ENCODE measurements around the gene THSD7B. TPM values are rescaled to one million over a fixed set of nuclear protein-coding genes. Genes with fewer than 3 reads are reported as not detected.

The THSD7B gene
- total RNA-seq, 1 donor from 2014 or later = 1.2 TPM

DNA sequence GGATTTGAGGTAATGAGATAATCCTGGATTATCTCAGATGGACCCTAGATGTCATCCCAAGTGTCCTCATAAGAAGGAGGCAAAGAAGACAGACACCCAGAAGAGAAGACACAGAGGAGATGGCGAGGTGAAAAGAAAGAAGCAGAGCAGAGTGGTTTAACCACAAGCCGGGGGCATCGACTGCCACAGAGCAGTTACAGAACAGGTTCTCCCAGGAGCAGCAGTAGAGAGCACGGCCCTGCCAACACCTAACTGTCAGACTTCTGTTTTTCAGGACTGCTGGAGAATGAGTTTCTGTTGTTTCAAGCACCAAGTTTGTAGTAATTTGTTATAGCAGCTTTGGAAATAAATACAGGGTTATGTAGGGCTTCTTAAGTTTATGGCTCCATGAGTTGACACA, 437.0 kb downstream of the THSD7B start:
- no peak overlapping the region for H3K4me3 Mint-ChIP-seq
- no peak for DNase-seq (ENCODE audit: low spot score)
- Histone ChIP-seq H3K36me3 (no peaks in the 10 kb centered on the region), H3K4me1 (no peaks in the 10 kb centered on the region), H3K9ac (no peak overlapping the region), H3K79me2 (ENCODE audit: low read depth) (no peaks in the 10 kb centered on the region), H3K4me3 (no peak overlapping the region), H3K9me3 (ENCODE audit: low read depth) (no peaks in the 10 kb centered on the region), H4K20me1 (ENCODE audit: low read depth) (no peaks in the 10 kb centered on the region), H3K4me2 (no peak overlapping the region), H2AFZ (replicated peaks) (no peak overlapping the region), H3F3A (ENCODE audit: low read depth) (no peaks in the 10 kb centered on the region), H3K27me3 (no peaks in the 10 kb centered on the region), H3K27ac (no peak overlapping the region)
- no peaks in the 10 kb centered on the region for H3K9me3 Mint-ChIP-seq
- no peak overlapping the region for H3K27ac Mint-ChIP-seq
- no peaks in the 10 kb centered on the region for H3K4me1 Mint-ChIP-seq
- H3K36me3 Mint-ChIP-seq = no peaks in the 10 kb centered on the region
- no peak for TF ChIP-seq EZH2 (IDR thresholded peaks at IDR 0.05)
- no peak for TF ChIP-seq EZH2phosphoT487 (IDR thresholded peaks at IDR 0.05)
- TF ChIP-seq, protein P1, sequence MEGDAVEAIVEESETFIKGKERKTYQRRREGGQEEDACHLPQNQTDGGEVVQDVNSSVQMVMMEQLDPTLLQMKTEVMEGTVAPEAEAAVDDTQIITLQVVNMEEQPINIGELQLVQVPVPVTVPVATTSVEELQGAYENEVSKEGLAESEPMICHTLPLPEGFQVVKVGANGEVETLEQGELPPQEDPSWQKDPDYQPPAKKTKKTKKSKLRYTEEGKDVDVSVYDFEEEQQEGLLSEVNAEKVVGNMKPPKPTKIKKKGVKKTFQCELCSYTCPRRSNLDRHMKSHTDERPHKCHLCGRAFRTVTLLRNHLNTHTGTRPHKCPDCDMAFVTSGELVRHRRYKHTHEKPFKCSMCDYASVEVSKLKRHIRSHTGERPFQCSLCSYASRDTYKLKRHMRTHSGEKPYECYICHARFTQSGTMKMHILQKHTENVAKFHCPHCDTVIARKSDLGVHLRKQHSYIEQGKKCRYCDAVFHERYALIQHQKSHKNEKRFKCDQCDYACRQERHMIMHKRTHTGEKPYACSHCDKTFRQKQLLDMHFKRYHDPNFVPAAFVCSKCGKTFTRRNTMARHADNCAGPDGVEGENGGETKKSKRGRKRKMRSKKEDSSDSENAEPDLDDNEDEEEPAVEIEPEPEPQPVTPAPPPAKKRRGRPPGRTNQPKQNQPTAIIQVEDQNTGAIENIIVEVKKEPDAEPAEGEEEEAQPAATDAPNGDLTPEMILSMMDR (IDR thresholded peaks at IDR 0.05) = no peak
- H3K27me3 Mint-ChIP-seq (ENCODE audit: insufficient read depth, low read depth) = no peaks in the 10 kb centered on the region

DNA sequence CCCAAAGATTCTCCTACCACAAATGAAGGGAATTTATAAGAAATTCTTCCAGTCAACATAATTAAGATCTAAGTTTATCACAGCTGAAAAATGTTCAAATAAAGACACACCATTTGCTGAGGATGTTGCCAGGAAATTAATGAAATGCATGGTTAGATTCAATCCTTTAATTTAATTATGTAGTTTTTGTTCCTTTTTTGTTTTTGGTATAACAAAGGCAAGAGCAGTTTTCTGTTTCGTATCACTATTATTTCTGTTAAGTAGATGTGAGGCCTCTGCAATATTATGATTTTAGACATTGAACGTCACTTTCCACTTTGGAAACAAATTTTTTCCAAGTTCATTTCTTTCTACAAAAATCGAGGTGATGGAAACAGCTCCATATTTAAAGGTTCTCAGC, 440.0 kb downstream of the THSD7B start:
- Histone ChIP-seq H3K9ac (no peak overlapping the region), H2AFZ (replicated peaks) (no peak overlapping the region), H3F3A (ENCODE audit: low read depth) (no peaks in the 10 kb centered on the region), H3K27ac (no peak overlapping the region), H3K27me3 (no peaks in the 10 kb centered on the region), H3K9me3 (ENCODE audit: low read depth) (no peaks in the 10 kb centered on the region), H3K4me1 (no peaks in the 10 kb centered on the region), H3K4me3 (no peak overlapping the region), H3K36me3 (no peaks in the 10 kb centered on the region), H3K79me2 (ENCODE audit: low read depth) (no peaks in the 10 kb centered on the region), H4K20me1 (ENCODE audit: low read depth) (no peaks in the 10 kb centered on the region), H3K4me2 (no peak overlapping the region)
- Mint-ChIP-seq H3K4me3 (no peak overlapping the region), H3K36me3 (no peaks in the 10 kb centered on the region), H3K9me3 (no peaks in the 10 kb centered on the region), H3K4me1 (peaks cover 2% of the 10 kb centered on the region), H3K27ac (no peak overlapping the region), H3K27me3 (ENCODE audit: insufficient read depth, low read depth) (no peaks in the 10 kb centered on the region)
- TF ChIP-seq EZH2phosphoT487 (IDR thresholded peaks at IDR 0.05) = no peak
- TF ChIP-seq, protein P1 (IDR thresholded peaks at IDR 0.05) = no peak
- no peak for TF ChIP-seq EZH2 (IDR thresholded peaks at IDR 0.05)
- DNase-seq (ENCODE audit: low spot score) = no peak

DNA sequence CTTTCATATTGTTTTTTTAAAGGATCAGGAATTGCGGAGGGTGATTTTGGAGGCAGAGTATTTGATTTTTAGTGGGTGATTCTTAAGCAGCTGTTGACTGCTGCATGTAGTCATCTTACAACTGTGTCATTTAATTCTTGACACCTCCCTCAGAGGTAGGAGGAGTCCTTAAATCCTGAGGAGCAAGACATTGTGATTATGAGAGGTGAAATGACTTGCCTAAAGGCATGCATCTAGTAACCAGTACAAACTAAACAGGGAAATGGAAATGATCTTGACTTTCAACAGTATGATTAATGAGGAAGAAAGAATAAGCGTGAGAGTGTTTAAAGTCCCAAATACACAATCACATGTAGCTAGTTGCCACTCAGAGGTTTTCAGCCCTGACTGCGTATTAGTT, 440.7 kb downstream of the THSD7B start:
- Histone ChIP-seq H3K9me3 (ENCODE audit: low read depth) (no peaks in the 10 kb centered on the region), H3K27ac (no peak overlapping the region), H2AFZ (replicated peaks) (no peak overlapping the region), H3K9ac (no peak overlapping the region), H4K20me1 (ENCODE audit: low read depth) (no peaks in the 10 kb centered on the region), H3K4me1 (no peaks in the 10 kb centered on the region), H3F3A (ENCODE audit: low read depth) (no peaks in the 10 kb centered on the region), H3K79me2 (ENCODE audit: low read depth) (no peaks in the 10 kb centered on the region), H3K4me2 (no peak overlapping the region), H3K36me3 (no peaks in the 10 kb centered on the region), H3K4me3 (no peak overlapping the region), H3K27me3 (no peaks in the 10 kb centered on the region)
- no peak for DNase-seq (ENCODE audit: low spot score)
- TF ChIP-seq EZH2phosphoT487 (IDR thresholded peaks at IDR 0.05) (no peak), EZH2 (IDR thresholded peaks at IDR 0.05) (no peak)
- TF ChIP-seq, protein P1 (IDR thresholded peaks at IDR 0.05) = no peak
- no peaks in the 10 kb centered on the region for H3K27me3 Mint-ChIP-seq (ENCODE audit: insufficient read depth, low read depth)
- no peak overlapping the region for H3K4me3 Mint-ChIP-seq
- no peak overlapping the region for H3K27ac Mint-ChIP-seq
- H3K4me1 Mint-ChIP-seq = peaks cover 2% of the 10 kb centered on the region
- H3K36me3 Mint-ChIP-seq = no peaks in the 10 kb centered on the region
- H3K9me3 Mint-ChIP-seq = no peaks in the 10 kb centered on the region

Data from neural progenitor cell (in vitro differentiated cells).